NCI-H2196 (cell line): ENCODE measurements around the gene CLBA1.
"Not testable (repeated sequence)": the region's sequence is repeated elsewhere in the genome, so short reads cannot be mapped to it uniquely, and the experiment has no call there.

Experiments
- DNase-seq: peaks from one replicate; lab custom pipeline; 2025; ENCODE audit not compliant: unreplicated experiment; lab: John Stamatoyannopoulos, UW

Gene CLBA1

DNA sequence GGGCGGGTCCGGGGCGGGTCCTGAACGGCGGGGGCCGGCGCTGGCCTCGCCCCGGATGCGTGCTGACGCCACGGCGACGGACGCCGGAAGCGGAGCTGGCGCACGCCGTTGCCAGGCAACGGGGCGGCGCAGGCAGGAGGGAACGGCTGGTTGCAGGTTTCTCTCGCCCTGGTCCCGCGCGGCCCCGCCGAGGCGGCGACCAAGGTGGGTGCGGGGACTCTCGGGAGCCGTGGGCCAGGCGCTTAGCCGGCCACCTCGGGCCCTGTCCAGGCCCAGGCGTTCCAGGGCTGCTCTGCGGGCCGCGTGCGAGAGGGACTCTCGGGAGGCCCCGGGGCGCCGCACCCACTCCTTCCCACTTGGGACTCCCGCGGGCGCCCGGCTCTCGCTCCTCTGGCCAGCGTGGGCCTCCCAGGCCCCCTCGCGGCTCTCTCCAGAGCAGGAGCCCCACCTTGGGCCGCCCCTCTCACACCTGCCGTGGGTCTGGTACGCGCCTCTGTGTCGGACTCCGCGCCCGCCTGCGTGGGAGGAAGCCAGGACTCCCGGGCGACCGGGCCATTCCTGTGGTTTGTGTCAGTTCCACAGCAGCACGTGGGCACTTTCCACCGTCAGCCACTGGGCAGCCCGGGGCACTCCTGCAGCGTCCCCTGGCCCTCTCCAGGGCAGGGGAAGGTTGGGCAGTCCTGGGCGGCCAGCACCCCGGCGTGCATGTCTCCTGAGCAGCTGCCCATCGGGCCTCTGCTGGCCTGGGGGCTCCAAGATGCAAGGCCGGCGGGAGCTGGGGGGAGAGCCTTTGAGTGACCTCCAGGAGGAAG lies at the start of gene CLBA1:
CLBA1 (plus strand) TSS at position 114 of the 812 bp plus-strand sequence; CDS start at position 758, 644 bp downstream.
- DNase-seq, result peak; percentile 83

DNA sequence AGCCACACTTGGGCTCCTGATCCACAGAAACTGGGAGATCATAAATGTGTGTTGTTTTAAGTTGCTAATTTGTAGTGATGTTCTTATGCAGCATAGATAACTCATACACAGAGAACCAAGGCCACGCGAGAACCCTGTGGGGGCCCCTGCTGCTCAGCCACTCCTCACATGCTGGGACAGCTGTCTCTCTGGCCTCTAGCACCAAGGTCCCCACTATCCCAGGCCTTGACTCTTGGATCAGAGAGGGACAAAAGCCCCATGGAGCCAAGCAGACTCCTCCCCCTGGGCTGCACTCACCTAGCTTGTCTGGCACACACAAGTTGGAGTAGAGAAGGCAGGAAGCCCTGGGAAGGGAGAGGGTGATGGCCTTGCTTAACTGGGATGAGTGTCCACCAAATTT lies 49.6 kb upstream of the CLBA1 start:
- no peak for DNase-seq

DNA sequence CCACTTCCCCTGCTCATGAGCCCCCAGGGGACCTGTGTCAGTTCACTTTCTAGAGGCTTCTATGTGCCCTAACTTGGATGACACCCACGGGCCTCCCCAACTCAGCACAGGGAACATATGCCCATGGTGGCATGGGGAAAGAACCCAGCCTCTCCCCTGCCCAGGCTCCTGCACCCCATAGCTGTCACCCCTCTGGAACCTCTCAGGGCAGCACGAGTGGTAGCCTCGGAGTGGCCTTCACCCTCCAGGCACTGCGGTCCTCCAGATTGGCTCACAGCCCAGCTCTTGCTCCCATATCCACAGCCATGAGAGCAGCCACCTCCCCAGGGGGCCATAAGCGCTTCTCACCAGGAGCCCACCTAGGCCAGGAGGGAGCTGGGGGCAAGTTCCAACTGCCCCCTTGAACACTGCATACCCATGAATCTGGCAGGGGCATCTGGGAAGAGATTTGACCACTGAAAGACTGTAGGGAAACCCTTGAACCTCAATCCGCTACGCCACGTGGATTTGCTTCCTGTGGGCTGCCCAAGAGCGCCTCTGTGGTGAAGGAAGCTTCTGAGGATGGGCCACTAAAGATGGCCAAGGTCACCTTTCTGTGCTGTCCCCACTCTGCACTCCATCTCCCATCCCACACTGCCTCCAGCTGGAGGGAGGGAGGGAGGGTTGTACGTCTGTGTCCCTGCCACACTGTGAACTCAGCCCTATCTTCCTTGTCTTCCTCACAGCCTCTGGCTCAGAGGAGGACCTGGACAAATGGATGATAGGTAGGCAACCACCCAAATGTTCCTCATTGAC lies 49.0 kb upstream of the CLBA1 start:
- no peak for DNase-seq

DNA sequence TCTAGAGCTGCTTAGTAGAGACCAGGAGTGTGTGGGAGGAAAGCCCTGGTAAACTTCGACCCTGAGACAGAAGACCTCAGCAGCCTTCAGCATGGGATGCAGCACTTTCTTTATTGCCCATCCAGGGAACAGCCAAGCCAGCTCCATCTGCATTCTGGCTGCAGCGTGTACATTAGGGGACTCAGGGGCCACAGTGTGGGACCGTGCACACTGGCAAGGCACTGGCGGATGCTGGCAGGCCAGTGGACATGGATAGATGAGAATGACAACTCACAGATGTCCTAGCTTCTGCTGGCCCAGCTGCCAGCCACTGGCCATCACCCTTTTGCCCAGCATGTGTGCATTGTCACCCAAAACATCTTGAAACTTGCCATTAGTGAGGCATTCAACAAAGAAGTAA lies 48.4 kb upstream of the CLBA1 start:
- no peak for DNase-seq

DNA sequence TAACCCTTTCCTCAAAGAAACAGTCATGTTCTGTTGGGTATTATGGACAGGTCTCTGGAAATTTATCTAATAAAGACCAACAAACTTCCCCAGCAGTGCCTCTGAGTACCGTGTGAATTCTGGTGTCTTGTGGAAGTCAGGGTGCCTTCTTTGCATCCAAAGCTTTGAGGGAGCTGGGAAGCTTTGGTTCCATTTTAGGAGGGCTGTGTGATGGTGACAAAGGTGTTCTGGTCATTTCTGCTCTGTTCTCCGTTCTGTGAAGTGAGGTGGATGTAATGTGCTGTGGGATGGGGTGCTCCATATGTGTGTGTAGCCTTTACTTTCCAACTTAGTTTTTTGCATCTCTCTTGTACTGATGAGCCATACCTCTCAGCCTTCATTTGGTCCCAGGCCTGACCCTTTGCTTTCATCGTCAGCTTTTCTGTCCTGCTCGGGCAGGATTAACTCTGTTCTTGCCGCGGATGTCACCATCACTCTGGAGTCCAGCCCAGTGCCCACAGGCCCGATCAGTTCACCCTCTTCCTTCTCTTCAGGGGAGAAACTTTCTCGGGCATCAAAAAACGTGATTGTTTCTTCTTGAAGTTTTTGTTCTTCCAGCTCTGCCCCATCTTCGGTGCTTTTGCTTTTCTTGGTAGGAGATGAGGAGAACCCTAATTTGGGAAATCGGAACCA lies 47.8 kb upstream of the CLBA1 start:
- no peak for DNase-seq

DNA sequence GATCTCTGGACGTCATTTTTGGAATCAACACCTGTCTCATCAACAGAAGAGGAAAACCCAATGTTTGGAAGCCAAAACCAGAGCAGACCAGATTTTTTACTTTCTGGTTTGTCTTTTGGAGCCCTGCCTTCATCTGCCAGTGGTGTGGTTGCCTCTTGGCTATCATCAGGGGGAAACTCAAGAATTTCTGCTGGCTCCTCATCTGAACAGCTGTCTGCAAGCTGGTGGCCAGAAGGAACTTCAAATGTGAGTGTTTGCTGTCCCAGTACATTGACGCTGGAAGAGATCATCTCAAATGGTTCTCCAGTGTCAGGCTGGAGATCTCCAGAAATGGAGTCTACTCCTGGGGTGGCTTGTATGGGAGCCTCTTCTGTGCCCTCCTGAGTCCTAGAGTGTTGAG lies 47.2 kb upstream of the CLBA1 start:
- DNase-seq, result no peak

DNA sequence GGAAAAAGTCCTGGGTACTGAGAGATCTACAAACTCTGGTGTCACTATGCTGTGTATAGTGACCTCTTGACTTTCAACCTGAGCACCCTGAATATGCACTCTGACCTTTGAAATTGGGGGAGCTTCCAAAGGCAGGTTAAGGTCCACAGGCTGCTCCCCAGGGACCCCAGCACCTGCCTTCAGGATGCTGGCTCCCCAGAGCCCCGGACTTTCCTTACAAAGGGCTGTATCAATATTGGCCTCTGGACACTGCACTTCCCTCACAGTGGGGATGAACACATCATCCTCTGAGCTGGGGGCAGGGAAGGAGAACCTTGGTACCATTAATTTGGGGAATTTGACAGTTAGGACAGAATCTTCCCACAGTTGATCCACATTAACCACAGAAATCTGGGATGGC lies 46.6 kb upstream of the CLBA1 start:
- no peak for DNase-seq

DNA sequence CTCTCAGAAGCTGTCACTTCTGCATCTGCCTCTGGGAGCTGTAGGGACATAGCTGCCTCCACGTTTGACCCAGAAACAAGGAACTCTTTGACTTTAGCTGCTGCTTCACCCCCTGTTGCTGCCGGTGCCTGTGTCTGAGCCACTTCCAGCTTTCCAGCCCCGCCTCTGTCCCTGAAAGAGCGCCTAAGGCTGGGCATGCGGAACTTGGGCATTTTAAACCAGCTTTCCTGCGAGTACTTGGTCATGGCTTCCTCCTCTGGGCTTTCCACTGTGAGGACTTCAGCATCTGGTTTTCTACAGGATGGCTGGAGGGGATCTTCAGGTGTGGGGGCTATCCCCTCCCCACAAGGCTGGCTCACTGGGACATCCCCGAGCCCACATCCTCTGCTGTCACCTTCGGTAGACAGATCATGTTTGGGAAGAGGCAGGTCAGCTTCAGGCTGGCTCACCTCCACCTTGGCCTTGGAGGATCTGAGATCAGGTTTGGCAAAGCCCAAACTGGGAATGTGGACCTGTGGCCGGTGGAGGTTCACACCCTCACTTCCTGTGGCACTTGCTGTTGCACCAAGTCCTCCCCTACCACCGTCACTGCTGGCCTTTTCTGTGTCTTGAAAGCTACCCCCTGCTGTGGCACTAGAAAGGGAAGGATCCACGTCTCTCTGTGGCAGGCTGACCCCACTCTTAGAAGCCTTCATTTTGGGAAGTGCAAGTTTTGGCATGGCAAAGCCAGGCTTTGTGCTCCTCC lies 45.8 kb upstream of the CLBA1 start:
- no peak for DNase-seq

DNA sequence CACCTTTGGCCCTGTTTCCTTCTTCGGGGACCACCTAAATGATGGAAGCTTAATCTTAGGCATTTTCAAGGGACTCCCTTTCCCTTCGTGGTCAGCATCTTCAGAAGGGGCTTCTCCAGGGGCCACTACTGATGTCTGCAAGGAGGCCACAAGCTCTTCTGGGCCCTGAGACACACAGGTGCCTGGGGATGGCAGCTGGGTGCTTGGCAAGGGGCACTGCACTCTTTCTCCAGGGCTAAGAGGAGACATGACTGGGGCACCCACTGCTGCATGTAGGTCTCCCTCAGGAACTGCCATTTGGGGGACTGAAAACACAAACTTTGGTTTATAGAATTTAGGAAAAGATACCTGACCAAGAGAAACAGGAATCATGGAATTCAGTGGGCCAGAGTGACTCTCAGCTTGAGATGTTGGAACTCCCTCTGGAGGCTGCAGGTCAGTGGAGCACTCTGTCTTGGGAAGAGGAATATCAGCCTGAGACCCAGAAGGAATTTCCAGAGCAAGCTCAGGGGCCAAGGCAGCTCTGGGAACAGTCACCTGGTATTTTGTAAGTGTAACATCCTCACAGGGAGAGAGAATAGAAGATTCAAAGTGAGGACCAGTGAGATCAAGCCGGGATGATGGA lies 45.0 kb upstream of the CLBA1 start:
- no peak for DNase-seq

DNA sequence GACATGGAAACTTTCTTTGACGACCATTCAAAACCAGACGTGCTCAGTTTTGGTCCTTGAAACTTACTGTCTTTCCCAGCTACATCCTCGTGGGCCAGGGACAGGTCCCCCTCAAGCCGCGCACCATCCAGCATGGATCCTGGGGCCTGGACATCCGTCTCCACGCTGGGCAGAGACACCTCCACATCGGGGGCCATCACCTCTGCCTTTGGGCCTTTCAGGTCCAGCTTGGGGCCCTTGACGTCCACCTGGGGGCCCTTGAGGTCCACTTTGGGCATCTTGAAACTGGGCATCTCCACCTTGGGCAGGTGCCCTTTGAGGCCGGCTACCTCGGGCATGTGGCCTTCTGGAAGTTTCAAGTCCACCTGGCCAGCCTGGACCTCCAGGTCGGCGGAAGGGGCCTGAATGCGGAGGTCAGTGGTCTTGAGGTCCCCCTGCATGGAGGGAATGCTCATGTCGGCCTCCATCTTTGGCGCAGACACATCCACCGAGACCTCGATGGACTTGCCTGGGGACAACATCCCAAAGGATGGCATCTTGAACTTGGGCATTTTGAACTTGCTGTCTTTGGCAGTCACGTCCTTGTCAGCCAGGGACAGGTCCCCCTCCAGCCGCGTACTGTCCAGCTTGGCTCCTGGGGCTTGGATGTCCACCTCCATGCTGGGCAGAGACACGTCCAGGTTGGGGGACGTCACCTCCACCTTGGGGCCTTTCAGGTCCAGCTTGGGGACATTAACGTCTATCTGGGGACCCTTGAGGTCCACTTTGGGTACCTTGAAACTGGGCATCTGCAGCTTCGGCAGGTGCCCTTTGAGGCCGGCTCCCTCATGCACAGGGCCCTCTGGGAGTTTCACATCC lies 43.9 kb upstream of the CLBA1 start:
- no peak for DNase-seq

DNA sequence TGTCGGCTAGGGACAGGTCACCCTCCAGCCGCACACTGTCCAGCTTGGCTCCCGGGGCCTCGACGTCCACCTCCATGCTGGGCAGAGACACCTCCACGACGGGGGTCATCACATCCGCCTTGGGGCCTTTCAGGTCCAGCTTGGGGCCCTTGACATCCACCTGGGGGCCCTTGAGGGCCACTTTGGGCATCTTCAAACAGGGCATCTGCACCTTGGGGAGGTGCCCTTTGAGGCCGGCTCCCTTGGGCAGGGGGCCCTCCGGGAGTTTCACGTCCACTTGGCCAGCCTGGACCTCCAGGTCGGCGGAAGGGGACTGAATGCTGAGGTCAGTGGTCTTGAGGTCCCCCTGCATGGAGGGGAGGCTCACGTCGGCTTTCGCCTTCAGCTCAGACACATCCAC lies 43.0 kb upstream of the CLBA1 start:
- no peak for DNase-seq

DNA sequence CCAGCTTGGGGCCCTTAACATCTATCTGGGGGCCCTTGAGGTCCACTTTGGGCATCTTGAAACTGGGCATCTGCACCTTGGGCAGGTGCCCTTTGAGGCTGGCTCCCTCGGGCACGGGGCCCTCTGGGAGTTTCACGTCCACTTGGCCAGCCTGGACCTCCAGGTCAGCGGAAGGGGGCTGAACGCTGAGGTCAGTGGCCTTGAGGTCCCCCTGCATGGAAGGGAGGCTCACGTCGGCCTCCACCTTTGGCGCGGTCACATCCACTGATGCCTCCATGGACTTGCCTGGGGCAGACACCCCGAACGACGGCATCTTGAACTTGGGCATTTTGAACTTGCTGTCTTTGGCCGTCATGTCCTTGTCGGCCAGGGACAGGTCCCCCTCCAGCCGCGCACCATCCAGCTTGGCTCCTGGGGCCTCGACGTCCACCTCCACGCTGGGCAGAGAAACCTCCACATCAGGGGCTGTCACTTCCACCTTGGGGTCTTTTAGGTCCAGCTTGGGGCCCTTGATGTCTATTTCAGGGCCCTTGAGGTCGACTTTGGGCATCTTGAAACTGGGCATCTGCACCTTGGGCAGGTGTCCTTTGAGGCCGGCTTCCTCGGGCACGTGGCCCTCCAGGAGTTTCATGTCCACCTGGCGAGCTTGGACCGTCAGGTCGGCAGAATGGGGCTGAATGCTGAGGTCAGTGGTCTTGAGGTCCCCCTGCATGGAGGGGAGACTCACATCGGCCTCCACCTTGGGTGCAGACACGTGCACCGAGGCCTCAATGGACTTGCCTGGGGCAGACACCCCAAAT lies 42.2 kb upstream of the CLBA1 start:
- not testable (repeated sequence) for DNase-seq

DNA sequence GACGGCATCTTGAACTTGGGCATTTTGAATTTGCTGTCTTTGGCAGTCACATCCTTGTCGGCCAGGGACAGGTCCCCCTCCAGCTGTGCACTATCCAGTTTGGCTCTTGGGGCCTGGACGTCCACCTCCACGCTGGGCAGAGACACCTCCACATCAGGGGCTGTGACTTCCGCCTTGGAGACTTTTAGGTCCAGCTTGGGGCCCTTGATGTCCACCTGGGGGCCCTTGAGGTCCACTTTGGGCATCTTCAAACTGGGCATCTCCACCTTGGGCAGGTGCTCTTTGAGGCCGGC lies 41.6 kb upstream of the CLBA1 start:
- DNase-seq, result not testable (repeated sequence)

DNA sequence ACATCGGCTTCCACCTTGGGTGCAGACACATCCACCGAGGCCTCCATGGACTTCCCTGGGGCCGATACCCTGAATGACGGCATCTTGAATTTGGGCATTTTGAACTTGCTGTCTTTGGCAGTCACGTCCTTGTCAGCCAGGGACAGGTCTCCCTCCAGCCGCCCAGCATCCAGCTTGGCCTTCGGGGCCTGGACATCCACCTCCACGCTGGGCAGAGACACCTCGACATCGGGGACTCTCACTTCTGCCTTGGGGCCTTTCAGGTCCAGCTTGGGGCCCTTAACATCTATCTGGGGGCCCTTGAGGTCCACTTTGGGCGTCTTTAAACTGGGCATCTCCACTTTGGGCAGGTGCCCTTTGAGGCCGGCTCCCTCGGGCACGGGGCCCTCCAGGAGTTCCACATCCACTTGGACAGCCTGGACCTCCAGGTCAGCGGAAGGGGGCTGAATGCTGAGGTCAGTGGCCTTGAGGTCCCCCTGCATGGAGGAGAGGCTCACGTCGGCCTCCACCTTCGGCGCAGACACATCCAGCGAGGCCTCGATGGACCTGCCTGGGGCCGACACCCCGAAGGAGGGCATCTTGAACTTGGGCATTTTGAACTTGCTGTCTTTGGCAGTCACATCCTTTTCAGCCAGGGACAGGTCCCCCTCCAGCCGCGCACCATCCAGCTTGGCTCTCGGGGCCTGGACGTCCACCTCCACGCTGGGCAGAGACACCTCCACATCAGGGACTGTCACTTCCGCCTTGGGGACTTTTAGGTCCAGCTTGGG lies 41.0 kb upstream of the CLBA1 start:
- DNase-seq, result not testable (repeated sequence)

DNA sequence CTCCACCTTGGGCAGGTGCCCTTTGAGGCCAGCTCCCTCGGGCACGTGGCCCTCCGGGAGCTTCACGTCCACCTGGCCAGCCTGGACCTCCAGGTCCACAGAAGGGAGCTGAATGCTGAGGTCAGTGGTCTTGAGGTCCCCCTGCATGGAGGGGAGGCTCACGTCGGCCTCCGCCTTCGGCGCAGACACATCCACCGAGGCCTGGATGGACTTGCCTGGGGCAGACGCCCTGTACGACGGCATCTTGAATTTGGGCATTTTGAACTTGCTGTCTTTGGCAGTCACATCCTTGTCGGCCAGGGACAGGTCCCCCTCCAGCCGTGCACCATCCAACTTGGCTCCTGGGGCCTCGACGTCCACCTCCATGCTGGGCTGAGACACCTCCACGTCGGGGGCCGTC lies 40.3 kb upstream of the CLBA1 start:
- DNase-seq, result not testable (repeated sequence)

DNA sequence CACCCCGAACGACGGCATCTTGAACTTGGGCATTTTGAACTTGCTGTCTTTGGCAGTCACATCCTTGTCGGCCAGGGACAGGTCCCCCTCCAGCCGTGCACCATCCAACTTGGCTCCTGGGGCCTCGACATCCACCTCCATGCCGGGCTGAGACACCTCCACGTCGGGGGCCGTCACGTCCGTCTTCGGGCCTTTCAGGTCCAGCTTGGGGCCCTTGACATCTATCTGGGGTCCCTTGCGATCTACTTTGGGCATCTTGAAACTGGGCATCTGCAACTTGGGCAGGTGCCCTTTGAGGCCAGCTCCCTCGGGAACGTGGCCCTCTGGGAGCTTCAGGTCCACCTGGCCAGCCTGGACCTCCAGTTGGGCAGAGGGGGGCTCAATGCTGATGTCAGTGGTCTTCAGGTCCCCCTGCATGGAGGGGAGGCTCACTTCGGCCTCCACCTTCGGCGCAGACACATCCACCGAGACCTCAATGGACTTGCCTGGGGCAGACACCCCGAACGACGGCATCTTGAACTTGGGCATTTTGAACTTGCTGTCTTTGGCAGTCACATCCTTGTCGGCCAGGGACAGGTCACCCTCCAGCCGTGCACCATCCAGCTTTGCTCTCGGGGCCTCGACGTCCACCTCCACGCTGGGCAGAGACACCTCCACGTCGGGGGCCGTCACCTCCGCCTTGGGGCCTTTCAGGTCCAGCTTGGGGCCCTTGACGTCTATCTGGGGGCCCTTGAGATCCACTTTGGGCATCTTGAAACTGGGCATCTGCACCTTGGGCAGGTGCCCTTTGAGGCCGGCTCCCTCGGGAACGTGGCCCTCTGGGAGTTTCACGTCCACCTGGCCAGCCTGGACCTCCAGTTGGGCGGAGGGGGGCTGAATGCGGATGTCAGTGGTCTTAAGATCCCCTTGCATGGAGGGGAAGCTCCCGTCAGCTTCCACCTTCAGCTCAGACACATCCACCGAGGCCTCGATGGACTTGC lies 39.3 kb upstream of the CLBA1 start:
- DNase-seq, result not testable (repeated sequence)

DNA sequence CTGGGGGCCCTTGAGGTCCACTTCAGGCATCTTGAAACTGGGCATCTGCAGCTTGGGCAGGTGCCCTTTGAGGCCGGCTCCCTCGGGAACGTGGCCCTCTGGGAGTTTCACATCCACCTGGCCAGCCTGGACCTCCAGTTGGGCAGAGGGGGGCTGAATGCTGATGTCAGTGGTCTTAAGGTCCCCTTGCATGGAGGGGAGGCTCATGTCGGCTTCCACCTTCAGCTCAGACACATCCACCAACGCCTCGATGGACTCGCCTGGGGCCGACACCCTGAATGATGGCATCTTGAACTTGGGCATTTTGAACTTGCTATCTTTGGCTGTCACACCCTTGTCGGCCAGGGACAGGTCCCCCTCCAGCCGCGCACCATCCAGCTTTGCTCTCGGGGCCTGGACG lies 38.4 kb upstream of the CLBA1 start:
- DNase-seq, result not testable (repeated sequence)
